ENCODE data around the gene PHLPP2. TPM values are rescaled to one million over a fixed set of nuclear protein-coding genes. Genes with fewer than 3 reads are reported as not detected.

PHLPP2 gene
- total RNA-seq, 2 donors from 2014 or later, result 3.5 to 10.8 TPM

DNA sequence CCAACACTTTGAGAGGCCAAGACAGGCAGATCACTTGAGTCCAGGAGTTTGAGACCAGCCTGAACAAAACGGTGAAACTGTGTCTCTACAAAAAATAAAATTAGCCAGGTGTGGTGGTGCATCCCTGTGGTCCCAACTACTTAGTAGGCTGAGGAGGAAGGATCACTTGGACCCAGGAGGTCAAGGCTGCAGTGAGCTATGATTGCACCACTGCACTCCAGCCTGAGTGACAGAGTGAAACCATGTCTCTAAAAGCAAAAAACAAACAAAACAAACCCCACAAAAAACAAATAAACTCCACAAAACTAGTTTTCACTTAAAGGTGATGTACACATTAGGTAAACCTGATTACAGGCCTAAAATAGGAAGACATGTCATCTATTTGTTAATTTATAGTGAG, 58.2 kb downstream of the PHLPP2 start:
- TF ChIP-seq, protein P1, sequence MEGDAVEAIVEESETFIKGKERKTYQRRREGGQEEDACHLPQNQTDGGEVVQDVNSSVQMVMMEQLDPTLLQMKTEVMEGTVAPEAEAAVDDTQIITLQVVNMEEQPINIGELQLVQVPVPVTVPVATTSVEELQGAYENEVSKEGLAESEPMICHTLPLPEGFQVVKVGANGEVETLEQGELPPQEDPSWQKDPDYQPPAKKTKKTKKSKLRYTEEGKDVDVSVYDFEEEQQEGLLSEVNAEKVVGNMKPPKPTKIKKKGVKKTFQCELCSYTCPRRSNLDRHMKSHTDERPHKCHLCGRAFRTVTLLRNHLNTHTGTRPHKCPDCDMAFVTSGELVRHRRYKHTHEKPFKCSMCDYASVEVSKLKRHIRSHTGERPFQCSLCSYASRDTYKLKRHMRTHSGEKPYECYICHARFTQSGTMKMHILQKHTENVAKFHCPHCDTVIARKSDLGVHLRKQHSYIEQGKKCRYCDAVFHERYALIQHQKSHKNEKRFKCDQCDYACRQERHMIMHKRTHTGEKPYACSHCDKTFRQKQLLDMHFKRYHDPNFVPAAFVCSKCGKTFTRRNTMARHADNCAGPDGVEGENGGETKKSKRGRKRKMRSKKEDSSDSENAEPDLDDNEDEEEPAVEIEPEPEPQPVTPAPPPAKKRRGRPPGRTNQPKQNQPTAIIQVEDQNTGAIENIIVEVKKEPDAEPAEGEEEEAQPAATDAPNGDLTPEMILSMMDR (IDR thresholded peaks at IDR 0.05), result no peak
- no peak overlapping the region for H3K27ac ChIP-seq
- DNase-seq (ENCODE audit: low spot score), result no peak
- H3K4me3 ChIP-seq, result no peak overlapping the region
- H3K9me3 ChIP-seq, result no peaks in the 10 kb centered on the region
- no peaks in the 10 kb centered on the region for H3K4me1 ChIP-seq
- H3K36me3 ChIP-seq, result peaks cover 66% of the 10 kb centered on the region
- no peaks in the 10 kb centered on the region for H3K27me3 ChIP-seq

DNA sequence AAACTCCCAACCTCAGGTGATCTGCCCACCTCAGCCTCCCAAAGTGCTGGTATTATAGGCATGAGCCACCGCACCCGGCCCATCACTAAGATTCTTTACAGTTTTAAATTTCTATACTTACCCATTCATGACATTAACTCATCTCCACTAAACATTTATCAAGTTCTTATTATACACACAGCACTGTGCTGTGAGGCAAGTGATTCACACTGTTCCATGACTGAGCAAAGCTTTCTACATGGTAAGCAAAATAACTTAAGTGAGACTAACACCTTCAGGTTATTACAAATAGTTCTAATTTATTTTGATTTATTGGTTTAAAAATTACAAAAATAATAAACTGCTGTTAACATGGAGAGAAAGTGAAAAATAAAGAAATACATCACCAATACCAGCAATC, 65.0 kb downstream of the PHLPP2 start:
- TF ChIP-seq, protein P1 (IDR thresholded peaks at IDR 0.05), result no peak
- Histone ChIP-seq H3K27ac (no peak overlapping the region), H3K4me3 (no peak overlapping the region), H3K27me3 (no peaks in the 10 kb centered on the region), H3K9me3 (no peaks in the 10 kb centered on the region), H3K4me1 (no peaks in the 10 kb centered on the region), H3K36me3 (peaks cover 67% of the 10 kb centered on the region)
- no peak for DNase-seq (ENCODE audit: low spot score)

DNA sequence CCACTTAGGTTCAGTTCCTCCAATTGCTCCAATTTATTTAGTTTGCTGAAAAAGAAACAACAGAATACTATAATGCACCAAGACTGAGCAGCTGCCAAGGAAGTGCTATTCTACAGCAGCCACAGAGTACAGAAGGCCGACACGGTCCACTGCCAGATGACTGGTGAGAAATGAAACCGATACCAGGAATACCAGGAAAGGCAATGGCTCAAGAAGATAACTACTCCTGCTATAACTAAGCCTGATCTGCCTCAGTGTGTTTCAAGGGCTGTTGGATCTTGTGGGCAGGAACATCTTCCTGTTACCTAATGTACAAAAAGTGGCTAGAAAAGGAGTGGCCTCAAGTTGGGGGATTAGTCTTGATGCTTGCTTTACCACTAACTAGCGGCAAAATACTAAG, 65.7 kb downstream of the PHLPP2 start:
- TF ChIP-seq, protein P1 (IDR thresholded peaks at IDR 0.05), result no peak
- Histone ChIP-seq H3K4me1 (no peaks in the 10 kb centered on the region), H3K27ac (no peak overlapping the region), H3K4me3 (no peak overlapping the region), H3K36me3 (peaks cover 69% of the 10 kb centered on the region), H3K27me3 (no peaks in the 10 kb centered on the region), H3K9me3 (no peaks in the 10 kb centered on the region)
- no peak for DNase-seq (ENCODE audit: low spot score)

DNA sequence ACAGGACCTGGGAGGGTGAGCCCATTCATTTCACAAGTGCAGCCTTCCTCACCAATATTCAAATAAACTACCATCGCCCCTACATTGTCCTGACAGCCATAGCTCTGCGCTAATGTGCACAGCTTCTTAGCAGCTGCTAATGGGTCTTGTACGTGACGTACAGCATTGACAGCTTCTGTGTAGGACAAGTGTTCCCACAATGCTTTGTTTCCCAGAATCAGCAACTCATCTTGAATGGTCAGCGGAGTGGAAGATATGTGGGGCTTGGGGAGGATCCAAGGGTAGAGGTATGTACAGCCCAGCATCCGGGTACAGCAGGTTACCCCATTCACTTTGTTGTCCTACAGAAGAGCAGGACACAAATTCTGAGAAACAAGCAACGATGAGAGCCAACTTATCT, 74.8 kb downstream of the PHLPP2 start:
- H3K36me3 ChIP-seq, result peaks cover 39% of the 10 kb centered on the region
- H3K4me3 ChIP-seq, result no peak overlapping the region
- no peak overlapping the region for H3K27ac ChIP-seq
- TF ChIP-seq, protein P1 (IDR thresholded peaks at IDR 0.05), result no peak
- no peaks in the 10 kb centered on the region for H3K9me3 ChIP-seq
- H3K27me3 ChIP-seq, result no peaks in the 10 kb centered on the region
- no peaks in the 10 kb centered on the region for H3K4me1 ChIP-seq
- DNase-seq (ENCODE audit: low spot score), result no peak

DNA sequence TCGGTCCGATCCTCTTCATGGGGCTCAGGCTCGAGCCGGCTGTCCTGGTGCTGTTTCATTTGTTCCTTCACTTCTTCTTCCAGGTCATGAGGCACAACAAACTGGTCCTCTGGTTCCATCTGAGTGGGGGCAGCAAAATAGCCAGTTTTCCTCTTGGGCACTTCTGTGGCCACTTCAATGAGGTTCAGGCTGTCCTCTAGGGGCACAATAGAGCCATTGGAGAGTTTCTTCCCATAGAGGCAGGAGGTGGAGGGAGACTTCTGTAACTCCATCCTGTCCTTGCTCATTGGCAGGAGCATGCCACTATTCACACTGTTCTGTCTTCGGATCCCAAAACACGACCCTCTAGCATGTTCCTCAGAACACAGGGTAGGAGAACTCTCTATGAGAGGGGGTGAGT, 75.6 kb downstream of the PHLPP2 start:
- DNase-seq (ENCODE audit: low spot score), result no peak
- H3K4me3 ChIP-seq, result no peak overlapping the region
- TF ChIP-seq, protein P1 (IDR thresholded peaks at IDR 0.05), result no peak
- no peak overlapping the region for H3K27ac ChIP-seq
- no peaks in the 10 kb centered on the region for H3K9me3 ChIP-seq
- H3K36me3 ChIP-seq, result peaks cover 32% of the 10 kb centered on the region
- H3K4me1 ChIP-seq, result no peaks in the 10 kb centered on the region
- H3K27me3 ChIP-seq, result no peaks in the 10 kb centered on the region

DNA sequence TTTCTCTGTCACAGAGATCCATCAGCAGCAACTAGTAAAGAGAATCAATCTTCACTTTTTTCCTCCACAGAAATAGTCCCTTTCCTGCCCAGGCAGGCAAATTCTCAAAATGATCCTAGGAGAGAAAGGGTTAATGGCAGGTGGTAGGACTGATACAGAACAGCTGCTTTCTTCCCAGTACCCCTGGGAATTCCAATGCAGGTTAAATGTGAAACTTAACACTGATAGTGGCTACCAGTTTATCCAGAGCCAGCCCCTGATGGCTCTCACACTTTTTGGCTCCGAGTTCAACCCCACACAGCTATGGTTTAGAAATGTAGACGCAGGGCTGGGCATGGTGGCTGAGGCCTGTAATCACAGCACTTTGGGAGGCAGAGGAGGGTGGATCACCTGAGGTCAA, 76.3 kb downstream of the PHLPP2 start:
- no peak overlapping the region for H3K4me3 ChIP-seq
- no peaks in the 10 kb centered on the region for H3K27me3 ChIP-seq
- DNase-seq (ENCODE audit: low spot score), result no peak
- no peak overlapping the region for H3K27ac ChIP-seq
- TF ChIP-seq, protein P1 (IDR thresholded peaks at IDR 0.05), result no peak
- no peaks in the 10 kb centered on the region for H3K9me3 ChIP-seq
- H3K4me1 ChIP-seq, result no peaks in the 10 kb centered on the region
- H3K36me3 ChIP-seq, result peaks cover 27% of the 10 kb centered on the region

Measured in right atrium auricular region (tissue), 2 donors.